HFF-Myc (cell line): Measurements from ENCODE around the gene SPRR2A.
"Not testable (repeated sequence)": the region's sequence is repeated elsewhere in the genome, so short reads cannot be mapped to it uniquely, and the experiment has no call there.

Experiments used
- DNase-seq: peaks from one replicate; pipeline ENCODE4 v3.0.0-alpha.2; 2011; ENCODE audit warnings: low read depth; ENCODE audit errors: extremely low read depth
- H3K4me3 ChIP-seq: replicated peaks from 2 replicates; pipeline ENCODE4 v1.5.1; 2011; ENCODE audit warnings: low read depth, mild to moderate bottlenecking, control low read depth, low read length
- CTCF ChIP-seq: IDR thresholded peaks from 2 replicates; pipeline ENCODE4 v1.5.1; 2012; ENCODE audit warnings: mild to moderate bottlenecking, low read depth, low read length, control low read depth; ENCODE audit errors: missing control alignments

The SPRR2A gene

GRCh38 chr1:153072806-153073726, 15.8 kb upstream of the SPRR2A start:
- DNase-seq = no peak
- no peak overlapping the region for H3K4me3 ChIP-seq
- no peak for TF ChIP-seq CTCF

GRCh38 chr1:153071511-153071910, 14.2 kb upstream of the SPRR2A start, which contains the start of gene SPRR2B:
Gene SPRR2B, minus strand, starts transcription at chr1:153071611. Its CDS starts 772 bp downstream, at chr1:153070839.
- H3K4me3 ChIP-seq = no peak within 1 kb of the TSS
- TF ChIP-seq CTCF = no peak
- DNase-seq = no peak

GRCh38 chr1:153070243-153070642, 12.9 kb upstream of the SPRR2A start:
- DNase-seq = no peak
- no peak for TF ChIP-seq CTCF

GRCh38 chr1:153058826-153059784, 1.8 kb upstream of the SPRR2A start:
- no peak for TF ChIP-seq CTCF
- H3K4me3 ChIP-seq = no peak overlapping the region
- DNase-seq = no peak

More at GRCh38 chr1:153070243-153070642, 12.9 kb upstream of the SPRR2A start:
- no peak overlapping the region for H3K4me3 ChIP-seq

GRCh38 chr1:153058154-153058553, 842 bp upstream of the SPRR2A start:
- H3K4me3 ChIP-seq = no peak overlapping the region
- no peak for TF ChIP-seq CTCF
- DNase-seq = no peak

GRCh38 chr1:153056111-153056510, 1.2 kb downstream of the SPRR2A start:
- not testable (repeated sequence) for DNase-seq

GRCh38 chr1:153049211-153049610, 8.1 kb downstream of the SPRR2A start:
- no peak for DNase-seq
- no peak for TF ChIP-seq CTCF
- no peak overlapping the region for H3K4me3 ChIP-seq

More at GRCh38 chr1:153056111-153056510, 1.2 kb downstream of the SPRR2A start:
- H3K4me3 ChIP-seq = not testable (repeated sequence)
